Common myeloid progenitor, CD34-positive (primary cell): ENCODE data around the gene MGAT5. TPM values are rescaled to one million over a fixed set of nuclear protein-coding genes. Genes with fewer than 3 reads are reported as not detected.

Experiments
- CTCF ChIA-PET: fragments of 350-600 bp; sonication (Branson Sonifier 250); formaldehyde crosslinking; loops from one replicate; lab custom pipeline; 2021; ENCODE audit warnings: antibody characterized with exemption; lab: Charles Lee
- POLR2A ChIA-PET: fragments of 350-600 bp; sonication (Branson Sonifier 250); formaldehyde crosslinking; loops from one replicate; lab custom pipeline; 2021; ENCODE audit warnings: antibody characterized with exemption; lab: Charles Lee
- DNase-seq, 3 donors: peaks; one replicate each; pipeline versions ENCODE4 v3.0.0 to v3.0.0-alpha.2; 2013
- H3K27ac ChIP-seq, 2 experiments: 1 replicate in 1 of 2; 2 replicates in 1 of 2; pipeline ENCODE4 v1.7.0; 2013; ENCODE audit warnings: inconsistent platforms in 2 of 2, low read length in 2 of 2, mild to moderate bottlenecking in 2 of 2, low read depth in 1 of 2, moderate library complexity in 1 of 2; ENCODE audit not compliant: severe bottlenecking in 2 of 2, insufficient read depth in 1 of 2, poor library complexity in 1 of 2
- H3K27me3 ChIP-seq, 5 experiments: replicated peaks in 2 of 5; 1 replicate in 3 of 5; 2 replicates in 2 of 5; pipeline versions ENCODE4 v1.6.1 to v1.7.0; 2013; ENCODE audit warnings: low read length in 4 of 5, mild to moderate bottlenecking in 2 of 5, moderate library complexity in 2 of 5, inconsistent platforms in 1 of 5; ENCODE audit not compliant: insufficient read depth in 5 of 5, control insufficient read depth in 4 of 5
- H3K36me3 ChIP-seq, 4 experiments: 1 replicate in 2 of 4; 2 replicates in 2 of 4; pipeline versions ENCODE4 v1.6.1 to v1.7.0; 2013; ENCODE audit warnings: low read length in 3 of 4, control low read depth in 1 of 4, mild to moderate bottlenecking in 1 of 4; ENCODE audit not compliant: control insufficient read depth in 4 of 4, insufficient read depth in 4 of 4
- H3K4me1 ChIP-seq, 4 experiments: 1 replicate in 3 of 4; 2 replicates in 1 of 4; pipeline versions ENCODE4 v1.6.1 to v1.7.1; 2013; ENCODE audit warnings: low read length in 3 of 4, mild to moderate bottlenecking in 3 of 4, control low read depth in 1 of 4, inconsistent platforms in 1 of 4, moderate library complexity in 1 of 4; ENCODE audit not compliant: control insufficient read depth in 4 of 4, insufficient read depth in 4 of 4; ENCODE audit errors: control extremely low read depth in 1 of 4
- H3K4me3 ChIP-seq, 7 experiments: 1 replicate in 4 of 7; 2 replicates in 3 of 7; pipeline versions ENCODE4 v1.5.1 to v1.7.0; 2013; ENCODE audit warnings: mild to moderate bottlenecking in 7 of 7, low read length in 6 of 7, moderate library complexity in 6 of 7, inconsistent platforms in 2 of 7, low read depth in 2 of 7, control low read depth in 1 of 7; ENCODE audit not compliant: insufficient read depth in 4 of 7, control insufficient read depth in 1 of 7; ENCODE audit errors: extremely low read depth in 1 of 7
- H3K9me3 ChIP-seq, 5 experiments: 1 replicate in 4 of 5; 2 replicates in 1 of 5; pipeline versions ENCODE4 v1.6.1 to v1.7.1; 2013; ENCODE audit warnings: low read length in 4 of 5, mild to moderate bottlenecking in 2 of 5, inconsistent platforms in 1 of 5, low read depth in 1 of 5, moderate library complexity in 1 of 5; ENCODE audit not compliant: control insufficient read depth in 4 of 5, insufficient read depth in 2 of 5; ENCODE audit errors: control extremely low read depth in 1 of 5
- WGBS: methylation state at CpG from one replicate; pipeline ENCODE4 v1.1.5; 2013; ENCODE audit not compliant: insufficient coverage; 5-methylcytosine and 5-hydroxymethylcytosine counted together
- polyA plus RNA-seq: library from polyadenylated mRNA; unstranded; fragments of 120-200 nt; gene quantifications from one replicate; pipeline ENCODE4 v1.2.1, GENCODE V29; 2013

Gene MGAT5, protein sequence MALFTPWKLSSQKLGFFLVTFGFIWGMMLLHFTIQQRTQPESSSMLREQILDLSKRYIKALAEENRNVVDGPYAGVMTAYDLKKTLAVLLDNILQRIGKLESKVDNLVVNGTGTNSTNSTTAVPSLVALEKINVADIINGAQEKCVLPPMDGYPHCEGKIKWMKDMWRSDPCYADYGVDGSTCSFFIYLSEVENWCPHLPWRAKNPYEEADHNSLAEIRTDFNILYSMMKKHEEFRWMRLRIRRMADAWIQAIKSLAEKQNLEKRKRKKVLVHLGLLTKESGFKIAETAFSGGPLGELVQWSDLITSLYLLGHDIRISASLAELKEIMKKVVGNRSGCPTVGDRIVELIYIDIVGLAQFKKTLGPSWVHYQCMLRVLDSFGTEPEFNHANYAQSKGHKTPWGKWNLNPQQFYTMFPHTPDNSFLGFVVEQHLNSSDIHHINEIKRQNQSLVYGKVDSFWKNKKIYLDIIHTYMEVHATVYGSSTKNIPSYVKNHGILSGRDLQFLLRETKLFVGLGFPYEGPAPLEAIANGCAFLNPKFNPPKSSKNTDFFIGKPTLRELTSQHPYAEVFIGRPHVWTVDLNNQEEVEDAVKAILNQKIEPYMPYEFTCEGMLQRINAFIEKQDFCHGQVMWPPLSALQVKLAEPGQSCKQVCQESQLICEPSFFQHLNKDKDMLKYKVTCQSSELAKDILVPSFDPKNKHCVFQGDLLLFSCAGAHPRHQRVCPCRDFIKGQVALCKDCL
- 10.0 TPM for polyA plus RNA-seq

DNA sequence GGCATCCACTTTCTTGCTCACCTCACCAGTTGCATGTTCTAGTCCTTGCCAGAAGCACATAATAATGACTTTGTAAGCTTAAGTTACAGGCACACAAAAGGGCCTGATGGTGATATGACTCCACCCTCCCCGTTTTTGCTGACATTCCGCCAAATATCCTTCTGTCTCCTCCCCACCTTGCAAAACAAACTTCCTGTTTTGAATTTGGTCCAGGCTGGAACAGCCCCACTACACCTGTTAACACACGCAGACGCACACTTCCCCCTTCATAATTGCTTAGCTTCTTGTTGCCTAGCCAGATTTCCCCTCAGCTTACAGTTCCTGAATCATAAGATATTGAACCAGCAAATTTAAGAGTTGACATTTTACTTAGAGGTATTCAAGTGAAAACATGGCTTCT lies at the start of gene MGAT5:
MGAT5 (plus strand) TSS at position 269 of the 400 bp plus-strand sequence. CDS start 332 bp downstream, outside the sequence.
- ChIA-PET CTCF (interaction anchor here (0.9 to 2.3 kb wide), 6 partner anchors 9 to 175 kb away, joined by 3 to 9 read pairs (median 4); no protein-coding TSS in a partner anchor), POLR2A (no interaction called here)
- peaks cover 0 to 15% (median 0%) of the 10 kb centered on the region in 4 experiments for H3K36me3 ChIP-seq
- peak within 1 kb of the TSS in 1 of 7 experiments; percentile 19 for H3K4me3 ChIP-seq
- H3K4me1 ChIP-seq = peaks cover 26 to 51% (median 32%) of the 10 kb centered on the region in 4 experiments
- no peaks in the 10 kb centered on the region for H3K27me3 ChIP-seq
- no peak within 1 kb of the TSS for H3K27ac ChIP-seq
- DNase-seq = peak; percentile 17 to 75 (median 68)
- 12% methylated on average over 4 of the region's 4 CpGs for WGBS
- H3K9me3 ChIP-seq = no peaks in the 10 kb centered on the region

DNA sequence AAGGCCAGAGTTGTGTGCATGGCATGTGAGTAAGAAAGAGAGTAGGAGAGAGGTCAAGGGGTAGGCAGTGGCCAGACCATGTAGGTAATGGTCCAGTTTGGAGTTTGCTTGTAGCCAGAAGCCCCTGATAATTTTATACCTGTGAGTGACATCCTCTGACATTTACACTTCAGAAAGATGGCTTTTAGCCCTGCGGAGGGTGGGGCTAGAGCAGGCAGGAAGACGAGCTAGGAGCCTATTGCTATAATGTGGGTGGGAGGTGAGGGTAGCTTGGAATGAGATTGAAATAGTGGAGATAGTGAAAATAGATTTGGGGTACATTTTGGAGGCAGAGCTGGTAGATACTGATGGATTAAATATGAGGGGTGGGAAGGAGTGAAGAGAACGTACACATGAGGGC lies 48.8 kb upstream of the MGAT5 start:
- no peaks in the 10 kb centered on the region for H3K36me3 ChIP-seq
- ChIA-PET CTCF (interaction anchor here (0.8 to 7.5 kb wide), 12 partner anchors 8 to 316 kb away, joined by 3 to 124 read pairs (median 6); no protein-coding TSS in a partner anchor), POLR2A (interaction anchor here (0.6 to 0.9 kb wide), 2 partner anchors 55 to 85 kb away, joined by 3 to 4 read pairs; no protein-coding TSS in a partner anchor)
- H3K9me3 ChIP-seq = no peaks in the 10 kb centered on the region
- no peaks in the 10 kb centered on the region for H3K27me3 ChIP-seq
- no peak overlapping the region for H3K4me3 ChIP-seq
- DNase-seq = no peak
- WGBS = 100% methylated on average over 3 of the region's 3 CpGs
- peaks cover 3 to 23% (median 6%) of the 10 kb centered on the region in 4 experiments for H3K4me1 ChIP-seq
- H3K27ac ChIP-seq = no peak overlapping the region

DNA sequence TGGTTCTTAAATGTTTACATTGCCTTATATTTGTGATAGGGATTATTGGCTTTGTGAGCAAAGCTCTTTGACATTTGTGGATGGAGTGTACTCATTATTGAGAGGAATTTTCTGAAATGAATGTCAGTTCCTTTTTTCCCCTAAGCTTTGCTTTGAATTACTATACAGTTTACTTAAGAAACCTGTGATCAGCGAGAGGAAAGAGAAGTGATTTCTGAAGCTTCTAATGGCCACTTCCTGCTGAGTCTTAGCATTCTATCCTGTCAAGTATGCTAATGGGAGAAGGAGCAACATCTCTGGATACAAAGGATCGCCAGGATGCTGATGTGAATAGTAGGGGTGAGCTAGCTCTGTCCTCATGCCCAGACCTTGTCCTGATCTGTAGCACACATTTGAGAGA lies 47.8 kb upstream of the MGAT5 start:
- peak in 2 of 3 donors; percentile 24 to 40 for DNase-seq
- Histone ChIP-seq H3K27me3 (no peaks in the 10 kb centered on the region), H3K36me3 (no peaks in the 10 kb centered on the region), H3K4me3 (no peak overlapping the region), H3K4me1 (peaks cover 3 to 23% (median 6%) of the 10 kb centered on the region in 4 experiments), H3K9me3 (no peaks in the 10 kb centered on the region), H3K27ac (no peak overlapping the region)
- ChIA-PET CTCF (interaction anchor here (0.8 to 7.5 kb wide), 21 partner anchors 8 to 320 kb away, joined by 3 to 124 read pairs (median 5); no protein-coding TSS in a partner anchor), POLR2A (interaction anchor here (0.9 kb wide), 1 partner anchor 86 kb away, joined by 4 read pairs; no protein-coding TSS in a partner anchor)
- WGBS = 54% methylated on average over 2 of the region's 2 CpGs

DNA sequence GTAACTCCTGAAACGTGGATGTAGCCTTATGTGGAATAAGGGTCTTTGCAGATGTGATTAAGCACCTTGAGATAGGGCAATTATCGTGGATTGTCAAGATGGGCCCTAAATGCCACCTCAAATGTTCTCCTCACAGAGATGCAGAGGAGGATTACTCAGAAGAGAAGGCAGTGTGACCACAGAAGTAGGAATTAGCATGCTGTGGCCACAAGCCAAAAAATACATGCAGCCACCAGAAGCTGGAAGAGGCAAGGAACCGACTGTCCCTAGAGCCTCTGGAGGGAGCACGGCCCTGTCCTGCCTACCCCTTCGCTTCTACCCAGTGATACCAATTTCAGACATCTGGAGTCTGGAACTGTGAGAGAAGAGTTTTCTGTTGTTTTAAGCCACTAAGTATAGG lies 47.3 kb upstream of the MGAT5 start:
- Histone ChIP-seq H3K9me3 (no peaks in the 10 kb centered on the region), H3K27me3 (no peaks in the 10 kb centered on the region), H3K27ac (no peak overlapping the region), H3K36me3 (no peaks in the 10 kb centered on the region), H3K4me3 (no peak overlapping the region), H3K4me1 (peaks cover 3 to 23% (median 6%) of the 10 kb centered on the region in 4 experiments)
- ChIA-PET CTCF (interaction anchor here (0.7 to 7.5 kb wide), 25 partner anchors 9 to 320 kb away, joined by 3 to 124 read pairs (median 6); no protein-coding TSS in a partner anchor), POLR2A (no interaction called here)
- 97% methylated on average over 4 of the region's 5 CpGs for WGBS
- no peak for DNase-seq

DNA sequence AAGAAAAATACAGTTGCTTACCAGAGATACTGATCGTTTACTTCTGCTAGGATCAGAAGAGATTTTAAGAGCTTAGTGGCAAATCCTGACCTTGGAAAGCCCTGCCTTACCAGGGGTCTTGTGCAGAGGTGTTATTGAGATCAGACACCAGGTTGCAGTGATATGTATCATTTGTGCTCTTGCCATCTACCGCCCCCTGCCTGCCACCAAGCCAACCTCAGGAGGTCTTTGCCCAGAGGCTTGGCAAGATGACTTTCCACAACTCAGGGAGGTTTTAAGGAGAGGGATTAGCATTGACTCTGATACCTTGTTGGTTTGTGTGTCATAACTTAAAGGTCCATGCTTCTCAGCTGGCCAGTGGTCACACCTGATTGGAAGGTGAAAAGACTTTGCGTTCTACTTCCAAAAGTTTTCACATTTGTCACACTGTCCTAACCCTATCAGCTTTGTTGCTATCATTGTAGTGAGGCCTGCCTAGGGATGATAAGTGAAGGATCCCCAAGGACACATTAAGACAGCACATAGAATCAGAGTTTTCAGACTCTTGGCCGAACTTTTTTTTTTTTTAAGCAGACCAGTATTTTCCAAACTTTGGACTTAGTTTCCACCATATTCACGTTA lies 46.2 kb upstream of the MGAT5 start:
- peaks cover 3 to 23% (median 8%) of the 10 kb centered on the region in 4 experiments for H3K4me1 ChIP-seq
- no peak overlapping the region for H3K27ac ChIP-seq
- no peaks in the 10 kb centered on the region for H3K27me3 ChIP-seq
- 56% methylated on average over 2 of the region's 5 CpGs for WGBS
- POLR2A ChIA-PET = interaction anchor here (0.6 kb wide), 1 partner anchor 169 kb away, joined by 3 read pairs; no protein-coding TSS in a partner anchor
- no peaks in the 10 kb centered on the region for H3K36me3 ChIP-seq
- H3K4me3 ChIP-seq = no peak overlapping the region
- CTCF ChIA-PET = interaction anchor here (0.6 to 7.5 kb wide), 32 partner anchors 8 to 322 kb away, joined by 3 to 124 read pairs (median 5); no protein-coding TSS in a partner anchor
- peak; percentile 68 to 81 (median 78) for DNase-seq
- no peaks in the 10 kb centered on the region for H3K9me3 ChIP-seq

DNA sequence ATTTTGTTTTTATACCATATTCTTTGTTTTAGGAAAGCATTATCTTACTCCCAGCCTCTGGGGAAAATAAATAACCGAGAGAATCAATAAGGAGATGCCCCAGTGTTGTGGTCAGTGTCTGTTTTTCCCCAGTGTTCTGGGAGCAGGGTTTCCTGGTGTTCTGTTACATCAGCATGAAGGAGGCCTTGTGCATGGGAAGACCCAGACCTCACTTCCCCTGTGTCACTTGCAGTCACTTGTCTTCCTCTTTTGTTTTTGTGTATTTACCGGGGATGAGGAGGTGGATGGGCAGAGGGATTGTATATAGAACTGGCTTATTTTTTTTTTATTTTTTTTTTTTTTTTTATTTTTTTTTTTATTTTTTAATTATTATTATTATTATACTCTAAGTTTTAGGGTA lies 45.0 kb upstream of the MGAT5 start:
- ChIA-PET CTCF (interaction anchor here (1.0 to 7.5 kb wide), 14 partner anchors 10 to 323 kb away, joined by 3 to 124 read pairs (median 14); no protein-coding TSS in a partner anchor), POLR2A (no interaction called here)
- Histone ChIP-seq H3K27me3 (no peaks in the 10 kb centered on the region), H3K4me1 (peaks cover 3 to 23% (median 9%) of the 10 kb centered on the region in 4 experiments), H3K36me3 (no peaks in the 10 kb centered on the region), H3K4me3 (no peak overlapping the region), H3K9me3 (no peaks in the 10 kb centered on the region), H3K27ac (no peak overlapping the region)
- peak in 1 of 3 donors; percentile 36 for DNase-seq
- WGBS = 63% methylated on average over 1 of the region's 2 CpGs
